ENCODE measurements around the gene CMIP. TPM values are rescaled to one million over a fixed set of nuclear protein-coding genes. Genes with fewer than 3 reads are reported as not detected.

The CMIP gene
- polyA plus RNA-seq, 3 donors, result 37.2 to 42.7 (median 38.1) TPM

GRCh38 chr16:81668243-81669097 lies 223.9 kb downstream of the CMIP start:
- DNase-seq (ENCODE audit: low read depth in 3 of 3, low spot score in 2 of 3), result no peak

DNA sequence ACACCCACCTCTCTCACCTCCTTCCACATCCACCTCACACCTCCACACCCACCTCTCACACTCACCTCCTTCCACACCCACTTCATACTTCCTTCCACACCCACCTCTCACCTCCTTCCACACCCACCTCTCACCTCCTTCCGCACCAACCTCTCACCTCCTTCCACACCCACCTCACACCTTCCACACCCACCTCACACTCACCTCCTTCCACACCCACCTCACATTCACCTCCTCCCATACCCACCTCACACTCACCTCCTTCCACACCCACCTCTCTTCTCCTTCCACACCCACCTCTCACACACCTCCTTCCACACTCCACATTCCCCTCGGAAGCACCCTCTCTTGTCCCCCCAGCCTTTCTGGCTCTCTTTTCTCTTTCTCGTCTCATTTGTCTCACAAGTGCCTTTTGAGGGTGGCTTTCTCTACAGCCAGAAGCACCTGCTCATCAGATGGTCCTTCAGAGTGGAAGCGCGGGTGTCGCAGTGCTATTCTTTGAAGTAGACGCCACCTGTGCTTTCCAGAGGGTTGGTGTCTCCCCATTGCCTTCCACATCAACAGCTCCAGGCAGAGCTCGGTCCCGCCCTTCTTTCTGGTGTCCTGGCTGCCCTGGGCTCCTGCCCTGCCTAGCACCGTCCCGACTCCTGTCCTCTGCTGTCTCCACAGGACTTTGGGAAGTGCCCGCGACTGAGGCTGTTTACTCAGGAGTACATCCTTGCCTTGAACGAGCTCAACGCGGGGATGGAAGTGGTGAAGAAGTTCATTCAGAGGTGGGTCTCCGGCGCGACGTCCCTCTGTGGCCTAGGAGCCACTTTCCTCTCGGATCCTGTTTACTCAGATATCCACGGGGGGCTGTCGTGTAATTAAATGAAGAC lies 225.1 kb downstream of the CMIP start:
- DNase-seq (ENCODE audit: low read depth in 3 of 3, low spot score in 2 of 3), result no peak

- DNase-seq (ENCODE audit: low read depth in 3 of 3, low spot score in 2 of 3), result no peak
Measured at GRCh38 chr16:81671738-81672597, 227.4 kb downstream of the CMIP start.

- DNase-seq (ENCODE audit: low read depth in 3 of 3, low spot score in 2 of 3), result no peak
Measured at GRCh38 chr16:81673432-81673831, 228.8 kb downstream of the CMIP start.

GRCh38 chr16:81675662-81676061 lies 231.1 kb downstream of the CMIP start:
- DNase-seq (ENCODE audit: low read depth in 3 of 3, low spot score in 2 of 3), result no peak

- no peak for DNase-seq (ENCODE audit: low read depth in 3 of 3, low spot score in 2 of 3)
Measured at GRCh38 chr16:81676066-81676882, 231.7 kb downstream of the CMIP start.

- DNase-seq (ENCODE audit: low read depth in 3 of 3, low spot score in 2 of 3), result no peak
Measured at GRCh38 chr16:81676883-81677737, 232.5 kb downstream of the CMIP start.

GRCh38 chr16:81678326-81679095 lies 233.9 kb downstream of the CMIP start:
- DNase-seq (ENCODE audit: low read depth in 3 of 3, low spot score in 2 of 3), result no peak

GRCh38 chr16:81679721-81680430 lies 235.3 kb downstream of the CMIP start:
- no peak for DNase-seq (ENCODE audit: low read depth in 3 of 3, low spot score in 2 of 3)

GRCh38 chr16:81680444-81681275 lies 236.1 kb downstream of the CMIP start:
- no peak for DNase-seq (ENCODE audit: low read depth in 3 of 3, low spot score in 2 of 3)

GRCh38 chr16:81681311-81681710 lies 236.7 kb downstream of the CMIP start:
- no peak for DNase-seq (ENCODE audit: low read depth in 3 of 3, low spot score in 2 of 3)

- DNase-seq (ENCODE audit: low read depth in 3 of 3, low spot score in 2 of 3), result no peak
Measured at GRCh38 chr16:81684242-81684837, 239.7 kb downstream of the CMIP start.

DNA sequence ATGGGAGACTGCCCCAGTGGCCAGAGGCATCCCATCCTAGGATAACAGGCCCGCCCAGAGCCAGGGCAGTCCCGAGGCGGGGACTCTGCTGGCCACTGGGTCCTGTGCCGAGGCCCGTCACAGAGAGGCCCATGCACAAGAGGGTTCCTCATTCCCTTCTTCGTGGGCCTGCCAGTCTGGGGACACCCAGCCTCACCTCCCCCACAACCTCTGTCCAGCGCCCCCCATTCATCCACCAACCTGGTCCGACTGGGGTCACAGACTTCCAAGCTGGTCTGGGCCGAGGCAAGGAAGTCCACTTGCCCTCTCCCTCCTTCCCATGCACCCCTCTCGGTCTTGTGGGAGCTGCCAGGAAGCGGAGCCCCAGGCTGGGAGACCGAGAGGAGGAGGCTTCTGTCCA lies 240.3 kb downstream of the CMIP start:
- no peak for DNase-seq (ENCODE audit: low read depth in 3 of 3, low spot score in 2 of 3)

GRCh38 chr16:81686391-81687130 lies 242.0 kb downstream of the CMIP start:
- no peak for DNase-seq (ENCODE audit: low read depth in 3 of 3, low spot score in 2 of 3)

GRCh38 chr16:81687131-81687456 lies 242.5 kb downstream of the CMIP start:
- DNase-seq (ENCODE audit: low read depth in 3 of 3, low spot score in 2 of 3), result no peak

- DNase-seq (ENCODE audit: low read depth in 3 of 3, low spot score in 2 of 3), result no peak
Measured at GRCh38 chr16:81688182-81688581, 243.6 kb downstream of the CMIP start.

Measured in right renal cortex interstitium (tissue), 3 donors.